NCI-H128 (cell line): ENCODE results near the gene HIPK2.
"Not testable (repeated sequence)": the region's sequence is repeated elsewhere in the genome, so short reads cannot be mapped to it uniquely, and the experiment has no call there.

Experiments
- DNase-seq: peaks from one replicate; lab custom pipeline; 2025; ENCODE audit not compliant: unreplicated experiment; lab: John Stamatoyannopoulos, UW

HIPK2 gene

DNA sequence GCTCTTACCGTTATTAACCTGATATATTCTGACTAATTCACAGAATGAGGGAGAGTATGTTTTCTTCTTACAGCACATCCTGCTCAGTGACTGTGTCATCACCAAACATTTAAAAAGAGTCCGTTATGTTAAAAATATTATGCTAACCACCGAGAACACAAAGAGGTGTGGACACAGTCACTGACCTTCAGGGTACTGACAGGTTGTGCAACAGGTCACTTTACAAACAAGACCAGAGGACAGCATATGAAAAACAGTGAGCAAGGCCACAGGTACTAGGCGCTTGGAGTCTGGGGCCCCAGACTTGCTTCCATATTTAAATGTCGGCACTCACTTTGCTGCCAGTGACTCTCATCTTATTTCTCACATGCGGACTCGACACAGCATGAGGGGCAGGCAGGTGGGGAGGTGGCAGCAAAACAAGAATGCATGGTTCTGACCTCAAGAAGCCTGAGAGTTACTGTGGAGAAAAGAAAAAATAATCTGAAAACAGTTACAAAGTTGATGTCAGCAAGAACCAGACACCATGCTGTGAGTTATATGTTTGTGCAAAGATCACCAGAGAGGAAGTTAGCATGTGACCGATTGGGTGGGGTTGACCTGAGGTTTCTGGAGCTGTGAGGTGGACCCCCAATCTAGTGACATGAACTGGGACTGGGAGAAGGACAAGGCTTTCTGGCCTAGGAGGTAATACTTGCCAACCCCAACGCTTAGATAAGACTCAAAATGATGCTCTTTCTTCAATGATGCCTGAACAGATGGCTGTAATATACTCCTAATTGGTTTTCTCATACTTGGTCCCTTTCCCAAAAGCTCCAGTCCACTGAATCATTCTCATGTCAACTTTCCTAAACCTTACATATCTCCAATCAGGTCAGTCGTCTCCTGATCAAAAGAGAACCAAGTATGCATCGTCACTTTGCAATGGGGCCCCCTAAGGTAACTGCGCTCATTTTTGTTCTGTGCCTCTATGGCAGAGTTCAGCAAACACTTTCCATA lies 102.4 kb downstream of the HIPK2 start:
- DNase-seq, result no peak

- no peak for DNase-seq
Measured at GRCh38 chr7:139674752-139675126, 103.1 kb downstream of the HIPK2 start.

- DNase-seq, result no peak
Measured at GRCh38 chr7:139674341-139674740, 103.5 kb downstream of the HIPK2 start.

DNA sequence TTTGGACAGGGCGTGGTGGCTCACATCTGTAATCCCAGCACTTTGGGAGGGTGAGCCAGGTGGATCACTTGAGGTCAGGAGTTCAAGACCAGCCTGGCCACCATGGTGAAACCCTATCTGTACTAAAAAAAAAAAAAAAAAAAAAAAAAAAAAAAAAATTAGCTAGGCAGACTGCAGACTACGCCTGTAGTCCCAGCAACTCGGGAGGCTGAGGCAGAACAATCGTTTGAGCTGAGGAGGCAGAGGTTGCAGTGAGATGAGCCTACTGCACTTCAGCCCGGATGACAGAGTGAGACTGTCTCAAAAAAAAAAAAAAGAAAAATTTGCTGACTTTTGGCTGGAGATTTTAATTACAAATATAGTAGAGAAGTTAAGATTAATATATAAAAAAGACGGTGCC lies 104.0 kb downstream of the HIPK2 start:
- no peak for DNase-seq

- DNase-seq, result no peak
Measured at GRCh38 chr7:139673230-139673629, 104.6 kb downstream of the HIPK2 start.

DNA sequence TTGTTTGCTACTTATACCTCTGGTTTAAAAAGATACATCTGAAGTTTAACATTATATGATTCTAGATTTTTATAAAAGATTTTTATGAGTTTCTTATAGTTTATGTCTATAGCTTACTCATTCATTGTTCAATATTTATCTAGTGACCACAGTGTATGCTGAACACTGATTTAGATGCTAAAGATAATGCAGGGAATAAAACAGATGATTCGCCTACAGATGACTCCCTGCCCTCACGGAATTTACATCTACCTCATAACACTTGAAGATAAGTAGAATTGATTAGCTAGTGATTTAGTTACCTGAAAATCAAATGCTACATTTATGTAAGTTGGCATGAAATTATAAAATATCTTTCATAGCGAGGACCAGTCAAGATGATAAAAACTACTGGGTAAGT lies 105.8 kb downstream of the HIPK2 start:
- DNase-seq, result no peak

DNA sequence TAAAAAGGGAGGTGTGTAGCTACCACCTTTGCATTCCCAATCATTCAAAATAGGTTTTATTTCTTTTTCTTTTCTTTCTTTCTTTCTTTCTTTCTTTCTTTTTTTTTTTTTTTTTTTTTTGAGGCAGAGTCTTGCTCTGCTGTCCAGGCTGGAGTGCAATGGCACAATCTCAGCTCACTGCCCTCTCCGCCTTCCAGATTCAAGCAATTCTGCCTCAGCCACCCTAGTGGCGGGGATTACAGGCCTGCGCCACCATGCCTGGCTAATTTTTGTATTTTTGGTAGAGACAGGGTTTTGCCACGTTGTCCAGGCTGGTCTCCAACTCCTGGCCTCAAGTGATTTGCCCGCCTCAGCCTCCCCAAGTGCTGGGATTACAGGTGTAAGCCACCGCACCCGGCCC lies 107.1 kb downstream of the HIPK2 start:
- not testable (repeated sequence) for DNase-seq

- no peak for DNase-seq
Measured at GRCh38 chr7:139669106-139670061, 108.4 kb downstream of the HIPK2 start.

DNA sequence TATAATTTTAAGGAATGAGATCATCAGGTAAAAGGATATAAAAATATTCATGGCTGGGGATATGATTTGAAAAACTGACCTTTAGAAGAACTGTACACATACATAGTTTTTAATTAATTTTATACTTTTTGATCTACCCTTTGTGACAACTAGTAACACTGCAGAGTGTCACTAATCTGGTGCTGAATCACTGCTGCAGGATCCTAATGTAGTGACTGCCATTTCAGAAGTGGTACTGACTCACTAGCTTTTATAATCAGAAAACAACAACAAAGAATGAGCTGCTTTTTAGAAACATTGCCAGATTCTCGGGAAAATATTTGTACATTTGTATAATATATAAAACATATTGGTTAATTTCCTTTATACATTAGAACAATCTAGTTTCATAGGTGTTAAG lies 110.4 kb downstream of the HIPK2 start:
- DNase-seq, result no peak

- no peak for DNase-seq
Measured at GRCh38 chr7:139666501-139666900, 111.3 kb downstream of the HIPK2 start.

DNA sequence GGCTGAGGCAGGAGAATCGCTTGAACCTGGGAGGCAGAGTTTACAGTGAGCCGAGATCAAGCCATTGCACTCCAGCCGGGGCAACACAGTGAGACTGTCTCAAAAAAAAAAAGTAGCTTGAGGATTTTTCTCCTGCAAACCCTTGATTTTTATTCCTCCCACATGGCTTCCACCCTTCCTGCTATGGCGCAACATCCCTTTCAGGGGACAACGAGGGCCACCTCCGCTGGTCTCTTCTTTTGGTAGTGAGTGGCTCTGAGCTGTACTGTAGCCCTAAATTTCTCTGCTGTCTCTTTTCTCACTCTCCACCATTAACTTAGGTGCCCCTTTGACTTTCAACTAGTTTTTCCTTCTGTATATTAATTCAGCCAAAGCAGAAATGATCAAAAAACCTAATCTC lies 113.4 kb downstream of the HIPK2 start:
- DNase-seq, result no peak

DNA sequence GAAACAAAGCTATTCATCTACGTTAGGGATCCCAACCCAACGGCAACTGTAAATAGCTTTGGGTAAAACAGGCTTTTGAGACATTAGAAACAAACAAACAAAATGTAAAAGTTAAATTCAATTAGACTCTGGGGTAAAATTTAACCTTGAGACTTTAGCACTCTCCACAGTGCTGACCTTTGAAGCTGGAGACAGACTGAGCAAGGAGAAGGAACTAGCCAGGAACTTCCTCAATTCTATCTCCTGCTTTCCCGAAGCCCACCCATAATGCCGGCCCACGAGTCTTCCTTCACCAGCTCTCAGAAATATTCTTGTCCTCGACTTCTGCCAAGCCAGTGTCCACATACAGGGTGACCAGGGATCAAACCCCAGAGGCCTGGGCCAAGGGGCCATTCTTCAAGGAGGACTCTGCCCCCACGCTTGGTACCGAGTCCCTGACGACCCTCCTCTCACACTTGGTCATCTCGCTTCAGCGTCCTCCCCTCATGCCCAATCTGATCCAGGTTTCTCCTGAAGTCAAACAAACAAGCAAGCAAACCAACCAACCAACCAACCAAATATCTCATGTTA lies 114.1 kb downstream of the HIPK2 start:
- no peak for DNase-seq

- no peak for DNase-seq
Measured at GRCh38 chr7:139661903-139662302, 115.9 kb downstream of the HIPK2 start.

- no peak for DNase-seq
Measured at GRCh38 chr7:139661043-139661440, 116.8 kb downstream of the HIPK2 start.

DNA sequence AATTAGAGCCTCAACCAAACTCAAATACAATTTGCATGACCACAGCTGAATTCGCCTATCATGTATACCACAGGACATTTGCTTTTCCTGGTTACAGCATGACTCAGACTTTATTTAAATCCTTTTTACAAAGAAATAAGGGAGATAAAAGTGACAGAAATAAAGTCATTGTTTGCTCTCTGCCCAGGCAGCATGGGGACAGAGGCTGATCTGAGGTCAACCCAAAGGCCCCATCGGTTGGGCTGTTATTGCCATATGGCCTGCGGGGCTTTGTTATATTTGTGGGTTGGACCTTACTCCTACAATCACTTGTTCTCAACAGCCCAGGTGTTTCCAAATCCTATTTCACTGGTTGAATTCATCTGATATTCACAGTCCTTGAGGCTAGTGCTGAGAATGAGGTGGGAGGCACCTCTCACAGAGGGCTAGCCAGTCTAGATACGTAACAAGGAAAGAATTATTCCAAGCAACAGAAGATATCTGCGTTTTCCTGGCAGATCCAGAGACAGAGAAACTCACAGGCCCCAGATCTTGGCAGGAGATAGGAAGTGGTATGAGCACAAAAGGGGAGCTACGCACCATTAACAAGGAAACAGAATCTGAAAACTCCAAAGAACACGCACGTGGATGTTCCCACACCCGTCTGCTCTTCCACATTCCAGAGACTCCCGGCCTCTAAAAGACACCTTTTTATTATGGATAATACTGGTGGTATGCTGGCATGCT lies 117.3 kb downstream of the HIPK2 start:
- DNase-seq, result no peak

DNA sequence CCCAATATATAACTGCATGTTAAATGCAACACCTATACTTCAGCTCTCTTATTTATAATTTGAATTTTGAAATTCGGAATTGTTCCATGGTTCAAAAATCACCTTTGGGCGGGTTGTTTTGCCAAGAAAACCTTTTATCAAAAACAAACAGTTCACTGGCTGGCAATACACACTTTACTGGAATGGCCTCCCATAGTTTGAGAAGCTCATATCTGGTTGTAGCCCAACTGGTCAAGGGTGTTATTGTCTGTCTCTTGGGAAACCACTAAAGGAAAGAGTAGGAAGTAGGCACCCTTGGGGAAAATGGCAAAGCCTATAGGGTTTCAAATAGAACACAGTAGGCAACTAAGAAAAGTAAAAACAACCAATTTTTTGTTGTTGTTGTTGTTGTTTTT lies 117.9 kb downstream of the HIPK2 start:
- DNase-seq, result no peak

- DNase-seq, result no peak
Measured at GRCh38 chr7:139658908-139659675, 118.7 kb downstream of the HIPK2 start.

DNA sequence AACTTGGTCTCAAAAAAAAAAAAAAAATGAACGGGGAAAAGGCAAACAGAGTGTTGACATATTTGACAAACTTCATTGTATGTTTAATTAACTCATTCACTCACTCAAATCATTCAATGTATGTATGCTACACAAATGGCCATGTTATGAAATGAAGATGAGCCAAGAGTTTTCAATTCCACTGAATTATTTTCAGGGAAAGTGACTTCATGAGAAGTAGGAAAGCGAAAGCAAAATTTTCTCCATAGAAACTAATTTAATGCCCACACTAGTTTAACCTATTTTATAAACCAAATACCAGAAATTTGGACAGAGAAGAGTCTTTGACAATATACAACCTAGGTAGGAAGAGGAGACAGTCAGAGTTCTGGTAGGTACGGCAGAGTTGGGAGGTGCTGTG lies 119.5 kb downstream of the HIPK2 start:
- DNase-seq, result no peak

DNA sequence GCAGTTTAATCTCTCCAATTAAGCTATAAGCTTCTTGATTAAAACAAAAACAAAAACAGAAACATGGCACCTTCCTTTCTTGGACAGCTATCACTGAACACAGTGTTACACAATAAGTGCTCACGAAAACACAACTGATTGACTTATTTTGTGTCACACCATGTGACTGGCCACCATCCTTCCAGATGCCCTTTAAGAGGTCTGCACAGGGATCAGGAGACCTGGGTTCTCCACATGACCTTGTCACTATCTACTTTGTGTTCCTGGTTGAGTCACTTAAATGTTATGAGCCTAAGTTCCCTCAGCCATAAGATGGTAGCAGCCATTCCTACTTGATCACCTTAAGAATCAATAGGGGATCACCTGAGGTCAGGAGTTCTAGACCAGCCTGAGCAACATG lies 120.1 kb downstream of the HIPK2 start:
- DNase-seq, result no peak

DNA sequence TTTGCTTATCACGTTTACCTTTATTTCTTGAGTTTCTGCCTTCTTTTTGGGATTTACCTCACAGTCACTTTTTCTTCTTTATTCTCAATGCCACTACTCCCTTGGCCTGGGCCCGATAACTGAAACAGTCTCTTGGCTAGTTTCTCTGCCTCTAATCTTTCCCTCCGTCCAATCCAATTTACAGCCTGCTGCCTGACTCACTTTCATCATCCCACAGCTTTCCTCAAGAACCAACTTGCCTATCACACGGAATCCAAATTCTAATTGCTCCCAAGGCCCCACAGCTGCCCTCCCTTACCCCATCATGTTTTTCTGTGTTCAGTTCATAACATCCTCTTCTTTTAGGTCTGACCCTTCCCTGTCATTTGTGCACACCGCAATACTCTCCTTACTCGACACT lies 121.4 kb downstream of the HIPK2 start:
- no peak for DNase-seq
